Osteocyte (in vitro differentiated cells): ENCODE results near the gene SLC12A6. TPM values are rescaled to one million over a fixed set of nuclear protein-coding genes. Genes with fewer than 3 reads are reported as not detected.

Experiments used
- DNase-seq: peaks from one replicate; pipeline ENCODE4 v3.0.0; 2021; ENCODE audit warnings: mixed read lengths; ENCODE audit not compliant: unreplicated experiment; ENCODE audit errors: extremely low spot score
- H3K27ac Mint-ChIP-seq: one replicate; pipeline ENCODE4 v1.8.0; 2021; ENCODE audit warnings: mild to moderate bottlenecking, mixed read lengths; ENCODE audit not compliant: unreplicated experiment
- H3K27me3 Mint-ChIP-seq: one replicate; pipeline ENCODE4 v1.8.0; 2021; ENCODE audit warnings: mixed read lengths; ENCODE audit not compliant: unreplicated experiment
- H3K36me3 Mint-ChIP-seq: one replicate; pipeline ENCODE4 v1.8.0; 2021; ENCODE audit warnings: mixed read lengths; ENCODE audit not compliant: unreplicated experiment
- H3K4me1 Mint-ChIP-seq: one replicate; pipeline ENCODE4 v1.8.0; 2021; ENCODE audit warnings: mixed read lengths; ENCODE audit not compliant: unreplicated experiment
- H3K4me3 Mint-ChIP-seq: one replicate; pipeline ENCODE4 v1.8.0; 2021; ENCODE audit warnings: mild to moderate bottlenecking, moderate library complexity, mixed read lengths; ENCODE audit not compliant: unreplicated experiment
- H3K9me3 Mint-ChIP-seq: one replicate; pipeline ENCODE4 v1.8.0; 2021; ENCODE audit warnings: mixed read lengths; ENCODE audit not compliant: unreplicated experiment
- CTCF ChIP-seq: fragments of 200-600 bp; sonication (generic); IDR thresholded peaks from 2 replicates; pipeline ENCODE4 v1.5.0; 2021; ENCODE audit warnings: antibody characterized with exemption, mild to moderate bottlenecking, moderate library complexity
- total RNA-seq: library from RNA; stranded (reverse); gene quantifications from 2 replicates; pipeline ENCODE4 v1.2.1, GENCODE V29; 2021

Gene SLC12A6
- total RNA-seq, 1 donor from 2014 or later = 52.3 TPM

GRCh38 chr15:34360298-34360697 is 22.7 kb upstream of the SLC12A6 start:
- H3K4me1 Mint-ChIP-seq = peaks cover 11% of the 10 kb centered on the region
- no peak overlapping the region for H3K27ac Mint-ChIP-seq
- DNase-seq = no peak
- no peak for TF ChIP-seq CTCF
- H3K27me3 Mint-ChIP-seq = no peaks in the 10 kb centered on the region
- no peaks in the 10 kb centered on the region for H3K9me3 Mint-ChIP-seq
- H3K36me3 Mint-ChIP-seq = peaks cover 31% of the 10 kb centered on the region
- H3K4me3 Mint-ChIP-seq = no peak overlapping the region

GRCh38 chr15:34359416-34359815 is 21.8 kb upstream of the SLC12A6 start:
- no peak overlapping the region for H3K27ac Mint-ChIP-seq
- no peaks in the 10 kb centered on the region for H3K9me3 Mint-ChIP-seq
- no peak overlapping the region for H3K4me3 Mint-ChIP-seq
- DNase-seq = no peak
- peaks cover 11% of the 10 kb centered on the region for H3K4me1 Mint-ChIP-seq
- TF ChIP-seq CTCF = no peak
- peaks cover 31% of the 10 kb centered on the region for H3K36me3 Mint-ChIP-seq
- H3K27me3 Mint-ChIP-seq = no peaks in the 10 kb centered on the region

- Mint-ChIP-seq H3K27ac (no peak overlapping the region), H3K27me3 (no peaks in the 10 kb centered on the region), H3K9me3 (no peaks in the 10 kb centered on the region), H3K4me3 (no peak overlapping the region), H3K4me1 (peaks cover 11% of the 10 kb centered on the region), H3K36me3 (peaks cover 31% of the 10 kb centered on the region)
- DNase-seq = no peak
- TF ChIP-seq CTCF = no peak
Observed at GRCh38 chr15:34358948-34359347, 21.4 kb upstream of the SLC12A6 start.

- peaks cover 9% of the 10 kb centered on the region for H3K4me1 Mint-ChIP-seq
- H3K27ac Mint-ChIP-seq = no peak overlapping the region
- no peak overlapping the region for H3K4me3 Mint-ChIP-seq
- no peaks in the 10 kb centered on the region for H3K9me3 Mint-ChIP-seq
- H3K36me3 Mint-ChIP-seq = peaks cover 31% of the 10 kb centered on the region
- no peaks in the 10 kb centered on the region for H3K27me3 Mint-ChIP-seq
- DNase-seq = no peak
- TF ChIP-seq CTCF = no peak
Observed at GRCh38 chr15:34358367-34358766, 20.8 kb upstream of the SLC12A6 start.

- H3K4me3 Mint-ChIP-seq = no peak overlapping the region
- peaks cover 31% of the 10 kb centered on the region for H3K36me3 Mint-ChIP-seq
- no peak overlapping the region for H3K27ac Mint-ChIP-seq
- peaks cover 4% of the 10 kb centered on the region for H3K4me1 Mint-ChIP-seq
- no peaks in the 10 kb centered on the region for H3K9me3 Mint-ChIP-seq
- no peak for DNase-seq
- no peaks in the 10 kb centered on the region for H3K27me3 Mint-ChIP-seq
- no peak for TF ChIP-seq CTCF
Observed at GRCh38 chr15:34357653-34358052, 20.1 kb upstream of the SLC12A6 start.
